NOMO-1 (cell line): ENCODE results near the gene B4GALT5.
"Not testable (repeated sequence)": the region's sequence is repeated elsewhere in the genome, so short reads cannot be mapped to it uniquely, and the experiment has no call there.

Experiments
- DNase-seq, 2 experiments: peaks; one replicate each; lab custom pipeline; 2025; ENCODE audit not compliant: unreplicated experiment in 2 of 2; lab: John Stamatoyannopoulos, UW

B4GALT5 gene

GRCh38 chr20:49612127-49612738 lies 101.4 kb downstream of the B4GALT5 start:
- no peak for DNase-seq

DNA sequence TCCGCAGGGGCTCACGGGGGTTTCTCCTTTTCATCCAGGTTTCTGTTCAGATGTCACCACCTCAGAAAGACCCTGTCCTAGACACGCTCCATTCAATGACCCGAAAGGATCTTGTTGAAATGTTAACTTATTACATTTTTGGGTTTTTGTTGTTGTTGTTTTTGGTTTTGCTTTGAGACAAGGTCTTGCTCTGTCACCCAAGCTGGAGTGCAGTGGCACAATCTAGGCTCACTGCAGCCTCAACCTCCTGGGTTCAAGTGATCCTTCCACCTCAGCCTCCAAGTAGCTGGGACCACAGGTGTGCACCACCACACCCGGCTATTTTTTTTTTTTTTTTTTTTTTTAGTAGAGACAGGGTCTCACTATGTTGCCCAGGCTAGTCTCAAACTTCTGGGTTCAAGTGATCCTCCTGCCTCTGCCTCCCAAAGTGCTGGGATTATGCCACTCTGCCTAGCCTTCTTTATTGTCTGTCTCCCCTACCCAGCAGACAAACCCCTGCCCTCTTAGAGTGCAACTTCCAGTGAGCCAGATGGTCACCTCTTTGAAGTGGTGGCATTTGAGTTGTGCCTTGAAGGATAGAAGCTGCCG lies 102.0 kb downstream of the B4GALT5 start:
- not testable (repeated sequence) for DNase-seq

- peak; percentile 75 to 77 for DNase-seq
Measured at GRCh38 chr20:49610691-49611538, 102.8 kb downstream of the B4GALT5 start.

GRCh38 chr20:49608752-49609670 lies 104.7 kb downstream of the B4GALT5 start:
- peak; percentile 40 to 67 for DNase-seq

DNA sequence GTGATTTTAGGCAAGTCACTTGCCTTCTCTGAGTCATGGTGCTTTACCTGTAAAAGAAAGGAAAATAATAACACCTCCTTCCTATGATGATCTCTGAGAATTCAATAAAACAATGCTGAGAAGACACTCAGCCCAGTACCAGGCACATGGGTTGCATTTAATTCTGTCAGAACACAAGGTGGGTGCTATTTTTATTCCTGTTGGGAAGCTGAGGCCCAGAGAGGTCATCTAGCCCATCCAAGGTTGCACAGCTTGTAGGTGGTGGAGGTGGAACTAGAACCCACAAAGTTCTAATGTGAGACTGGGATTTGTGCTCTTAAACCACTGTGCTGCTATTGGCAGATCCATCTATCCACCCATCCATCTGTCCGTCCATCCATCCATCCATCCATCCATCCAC lies 106.1 kb downstream of the B4GALT5 start:
- no peak for DNase-seq

- no peak for DNase-seq
Measured at GRCh38 chr20:49603209-49603627, 110.5 kb downstream of the B4GALT5 start.

- no peak for DNase-seq
Measured at GRCh38 chr20:49602345-49603208, 111.1 kb downstream of the B4GALT5 start.

DNA sequence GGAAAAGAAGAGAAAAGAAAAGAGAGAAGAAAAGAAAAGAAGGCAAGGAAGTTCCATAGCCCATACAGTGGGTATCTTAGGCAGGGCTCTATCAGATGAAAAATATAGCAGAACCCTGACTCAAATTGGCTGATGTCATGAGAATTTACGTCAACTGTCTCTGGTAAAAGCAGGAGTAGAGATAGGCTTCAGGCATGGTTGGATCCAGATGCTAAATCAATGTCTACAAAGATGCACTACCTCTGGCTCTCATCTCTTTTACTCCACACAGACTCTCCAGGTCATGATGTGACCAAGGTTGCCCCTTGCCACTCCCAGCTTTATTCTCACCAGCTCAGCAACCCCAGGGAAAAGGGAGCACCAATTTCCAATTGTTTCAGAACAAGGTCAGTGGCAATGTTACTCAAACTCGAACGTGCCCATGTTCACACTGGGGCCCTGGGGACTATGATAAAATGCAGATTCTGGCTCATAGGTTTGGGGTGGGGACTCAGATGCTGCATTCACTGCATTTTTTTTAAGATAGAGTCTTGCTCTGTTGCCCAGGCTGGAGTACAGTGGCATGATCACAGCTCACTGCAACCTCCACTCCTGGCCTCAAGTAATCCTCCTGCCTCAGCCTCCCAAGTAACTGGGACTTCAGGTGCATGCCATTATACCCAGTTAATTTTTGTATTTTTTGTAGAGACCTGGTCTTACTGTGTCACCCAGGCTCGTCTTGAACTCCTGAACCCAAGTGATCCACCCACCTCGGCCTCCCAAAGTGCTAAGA lies 112.3 kb downstream of the B4GALT5 start:
- DNase-seq, result no peak

GRCh38 chr20:49599746-49600113 lies 113.9 kb downstream of the B4GALT5 start:
- DNase-seq, result no peak

DNA sequence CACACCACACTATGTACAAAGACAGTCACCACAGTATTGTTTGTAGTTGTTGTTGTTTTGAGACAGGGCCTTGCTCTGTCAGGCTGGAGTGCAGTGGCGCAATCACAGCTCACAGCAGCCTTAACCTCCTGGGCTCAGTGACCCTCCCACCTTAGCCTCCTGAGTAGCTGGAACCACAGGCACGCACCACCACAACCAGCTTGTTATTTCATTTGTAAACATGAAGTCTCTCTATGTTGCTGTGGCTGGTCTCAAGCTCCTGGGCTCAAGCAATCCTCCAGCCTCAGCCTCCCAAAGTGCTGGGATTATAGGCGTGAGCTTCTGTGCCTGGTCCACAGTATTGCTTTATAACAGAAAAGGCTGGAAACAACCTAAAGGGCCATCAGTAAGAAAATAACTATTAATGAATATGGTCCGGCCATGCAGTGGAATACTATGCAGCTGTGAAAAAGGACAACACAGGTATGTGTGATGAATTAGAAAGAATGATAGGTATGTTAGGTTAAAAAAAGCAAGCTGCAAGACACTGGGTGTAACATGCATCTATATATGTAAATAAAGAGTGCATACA lies 115.8 kb downstream of the B4GALT5 start:
- DNase-seq, result no peak

- no peak for DNase-seq
Measured at GRCh38 chr20:49595811-49596561, 117.7 kb downstream of the B4GALT5 start.

- DNase-seq, result no peak
Measured at GRCh38 chr20:49595346-49595745, 118.3 kb downstream of the B4GALT5 start.

- no peak for DNase-seq
Measured at GRCh38 chr20:49594931-49595315, 118.8 kb downstream of the B4GALT5 start.

- DNase-seq, result peak; percentile 25 to 43
Measured at GRCh38 chr20:49594143-49594930, 119.3 kb downstream of the B4GALT5 start.

DNA sequence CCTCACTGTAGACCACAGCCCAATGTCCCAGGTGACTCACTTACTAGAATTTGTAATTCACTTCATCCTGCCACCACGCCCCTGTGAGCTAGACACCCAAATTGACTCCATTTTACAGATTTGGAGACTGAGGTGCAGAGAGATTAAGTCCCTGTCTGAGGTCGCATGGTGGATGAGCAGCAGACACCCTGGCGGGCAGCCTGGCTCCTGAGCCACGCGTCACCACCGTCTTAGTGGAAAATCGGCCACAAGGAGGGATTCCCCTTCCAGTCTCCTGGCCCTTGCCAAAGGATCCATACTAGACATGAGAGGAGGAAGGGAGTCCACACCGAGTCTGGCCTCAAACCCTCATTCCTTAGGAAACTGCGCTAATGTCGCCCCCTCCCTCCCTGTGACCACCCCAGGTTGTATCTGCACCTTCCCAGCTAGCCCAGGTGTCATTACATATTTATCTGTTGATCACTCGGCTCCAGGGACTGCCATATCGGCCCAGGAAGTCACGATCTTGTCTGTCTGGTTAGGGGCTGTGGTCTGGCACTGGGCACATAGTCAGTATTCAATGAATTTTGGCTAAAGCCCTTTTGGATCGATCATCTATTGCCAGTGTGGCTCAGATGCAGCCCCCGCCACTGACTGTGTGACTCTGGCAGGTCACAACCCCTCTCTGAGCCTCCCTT lies 120.1 kb downstream of the B4GALT5 start:
- no peak for DNase-seq

DNA sequence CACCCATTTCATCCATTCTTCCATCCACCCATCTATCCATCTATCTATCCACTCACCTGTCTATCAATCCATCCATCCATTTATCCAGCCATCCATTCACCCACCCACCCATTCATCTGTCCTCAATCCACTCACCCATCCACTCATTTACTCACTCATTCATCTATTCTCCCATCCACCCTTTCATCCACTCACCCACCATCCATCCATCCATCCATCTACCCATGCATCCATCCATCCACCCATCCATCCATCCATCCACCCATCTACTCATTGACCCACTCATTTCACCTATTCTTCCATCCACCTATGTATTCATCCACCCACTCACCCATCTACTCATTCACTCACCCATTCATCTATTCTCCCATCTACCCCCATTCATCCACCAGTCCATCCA lies 121.6 kb downstream of the B4GALT5 start:
- DNase-seq, result no peak
